ENCODE results near the gene LPIN1. TPM values are rescaled to one million over a fixed set of nuclear protein-coding genes. Genes with fewer than 3 reads are reported as not detected.

LPIN1 gene
- total and polyA plus RNA-seq, 2 of the 13 experiments (the other 11 are each of a cell fraction or from before 2014, with no cell fraction given) = 9.7 to 19.4 TPM

- no peak for TF ChIP-seq ZNF3 (CRISPR knock-in tag; IDR thresholded peaks at IDR 0.05)
- no peak for TF ChIP-seq ZNF772 (CRISPR knock-in tag; IDR thresholded peaks at IDR 0.05)
- TF ChIP-seq, protein P1, sequence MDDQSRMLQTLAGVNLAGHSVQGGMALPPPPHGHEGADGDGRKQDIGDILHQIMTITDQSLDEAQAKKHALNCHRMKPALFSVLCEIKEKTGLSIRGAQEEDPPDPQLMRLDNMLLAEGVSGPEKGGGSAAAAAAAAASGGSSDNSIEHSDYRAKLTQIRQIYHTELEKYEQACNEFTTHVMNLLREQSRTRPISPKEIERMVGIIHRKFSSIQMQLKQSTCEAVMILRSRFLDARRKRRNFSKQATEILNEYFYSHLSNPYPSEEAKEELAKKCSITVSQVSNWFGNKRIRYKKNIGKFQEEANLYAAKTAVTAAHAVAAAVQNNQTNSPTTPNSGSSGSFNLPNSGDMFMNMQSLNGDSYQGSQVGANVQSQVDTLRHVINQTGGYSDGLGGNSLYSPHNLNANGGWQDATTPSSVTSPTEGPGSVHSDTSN (CRISPR knock-in tag; IDR thresholded peaks at IDR 0.05; ENCODE audit: borderline replicate concordance) = no peak
- TF ChIP-seq ZNF367 (CRISPR knock-in tag; IDR thresholded peaks at IDR 0.05; ENCODE audit: borderline replicate concordance) = no peak
- TF ChIP-seq MIER3 (CRISPR knock-in tag; IDR thresholded peaks at IDR 0.05; ENCODE audit: borderline replicate concordance) = no peak
- no peak for TF ChIP-seq CEBPZ (IDR thresholded peaks at IDR 0.05; ENCODE audit: low read length)
- no peak for TF ChIP-seq SRSF4 (IDR thresholded peaks at IDR 0.05; ENCODE audit: low read depth, low read length, poor library complexity, severe bottlenecking)
- TF ChIP-seq ATF3 (CRISPR knock-in tag; IDR thresholded peaks at IDR 0.05) = no peak
- TF ChIP-seq, protein P2, sequence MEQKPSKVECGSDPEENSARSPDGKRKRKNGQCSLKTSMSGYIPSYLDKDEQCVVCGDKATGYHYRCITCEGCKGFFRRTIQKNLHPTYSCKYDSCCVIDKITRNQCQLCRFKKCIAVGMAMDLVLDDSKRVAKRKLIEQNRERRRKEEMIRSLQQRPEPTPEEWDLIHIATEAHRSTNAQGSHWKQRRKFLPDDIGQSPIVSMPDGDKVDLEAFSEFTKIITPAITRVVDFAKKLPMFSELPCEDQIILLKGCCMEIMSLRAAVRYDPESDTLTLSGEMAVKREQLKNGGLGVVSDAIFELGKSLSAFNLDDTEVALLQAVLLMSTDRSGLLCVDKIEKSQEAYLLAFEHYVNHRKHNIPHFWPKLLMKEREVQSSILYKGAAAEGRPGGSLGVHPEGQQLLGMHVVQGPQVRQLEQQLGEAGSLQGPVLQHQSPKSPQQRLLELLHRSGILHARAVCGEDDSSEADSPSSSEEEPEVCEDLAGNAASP (CRISPR knock-in tag; IDR thresholded peaks at IDR 0.05; ENCODE audit: borderline replicate concordance) = no peak
- TF ChIP-seq ZNF317 (CRISPR knock-in tag; IDR thresholded peaks at IDR 0.05) = no peak
- TF ChIP-seq RFX5 (IDR thresholded peaks at IDR 0.05; ENCODE audit: low read depth, low read length) = no peak
- no peak for TF ChIP-seq ZNF629 (CRISPR knock-in tag; conservative IDR thresholded peaks at IDR 0.05)
- TF ChIP-seq, protein P3, sequence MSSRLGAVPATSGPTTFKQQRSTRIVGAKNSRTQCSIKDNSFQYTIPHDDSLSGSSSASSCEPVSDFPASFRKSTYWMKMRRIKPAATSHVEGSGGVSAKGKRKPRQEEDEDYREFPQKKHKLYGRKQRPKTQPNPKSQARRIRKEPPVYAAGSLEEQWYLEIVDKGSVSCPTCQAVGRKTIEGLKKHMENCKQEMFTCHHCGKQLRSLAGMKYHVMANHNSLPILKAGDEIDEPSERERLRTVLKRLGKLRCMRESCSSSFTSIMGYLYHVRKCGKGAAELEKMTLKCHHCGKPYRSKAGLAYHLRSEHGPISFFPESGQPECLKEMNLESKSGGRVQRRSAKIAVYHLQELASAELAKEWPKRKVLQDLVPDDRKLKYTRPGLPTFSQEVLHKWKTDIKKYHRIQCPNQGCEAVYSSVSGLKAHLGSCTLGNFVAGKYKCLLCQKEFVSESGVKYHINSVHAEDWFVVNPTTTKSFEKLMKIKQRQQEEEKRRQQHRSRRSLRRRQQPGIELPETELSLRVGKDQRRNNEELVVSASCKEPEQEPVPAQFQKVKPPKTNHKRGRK (CRISPR knock-in tag; IDR thresholded peaks at IDR 0.05) = no peak
- TF ChIP-seq ZNF24 (IDR thresholded peaks at IDR 0.05) = no peak
- TF ChIP-seq HMGA1 (CRISPR knock-in tag; conservative IDR thresholded peaks at IDR 0.05) = no peak
- TF ChIP-seq ZNF484 (CRISPR knock-in tag; IDR thresholded peaks at IDR 0.05; ENCODE audit: borderline replicate concordance, low read depth) = no peak
- TF ChIP-seq ZNF235 (CRISPR knock-in tag; IDR thresholded peaks at IDR 0.05; ENCODE audit: borderline replicate concordance) = no peak
- no peak for TF ChIP-seq ZSCAN29 (CRISPR knock-in tag; conservative IDR thresholded peaks at IDR 0.05)
- TF ChIP-seq KAT7 (CRISPR knock-in tag; IDR thresholded peaks at IDR 0.05; ENCODE audit: borderline replicate concordance) = no peak
Measured at GRCh38 chr2:11837875-11838734, 91.7 kb downstream of the LPIN1 start (continued).
